CD4-positive, alpha-beta T cell treated with Interleukin-6 at 100 ng/mL for 8 hours (primary cell): ENCODE results near the gene LRRC31.
A peak's percentile ranks its signal among the peaks of the same experiment; 100 is the strongest.

Experiments
- DNase-seq: peaks from one replicate; pipeline ENCODE4 v3.0.0-alpha.2; 2020; ENCODE audit warnings: mixed read lengths, low spot score

Gene LRRC31

DNA sequence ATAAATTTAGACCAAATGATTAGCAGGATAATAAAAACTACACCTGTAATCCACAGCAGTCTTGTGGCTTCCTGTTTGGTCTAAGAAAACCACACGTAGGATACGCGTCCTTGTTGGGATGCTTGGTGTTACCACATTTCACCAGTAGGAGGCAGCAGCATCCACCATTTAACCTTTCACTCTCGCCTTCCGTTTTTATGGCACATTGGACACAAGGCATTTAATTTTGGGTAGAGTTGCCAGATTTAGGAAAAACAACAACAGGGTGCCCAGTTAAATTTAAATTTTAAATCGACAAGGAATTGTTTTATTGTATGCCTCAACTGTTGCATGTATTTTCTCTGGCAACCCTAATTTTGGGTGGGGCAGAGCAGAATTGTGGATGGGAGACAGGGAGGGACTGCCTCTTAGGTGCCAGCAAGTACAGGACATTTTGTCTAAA is 6.3 kb downstream of the LRRC31 start:
- DNase-seq = peak; percentile 67

DNA sequence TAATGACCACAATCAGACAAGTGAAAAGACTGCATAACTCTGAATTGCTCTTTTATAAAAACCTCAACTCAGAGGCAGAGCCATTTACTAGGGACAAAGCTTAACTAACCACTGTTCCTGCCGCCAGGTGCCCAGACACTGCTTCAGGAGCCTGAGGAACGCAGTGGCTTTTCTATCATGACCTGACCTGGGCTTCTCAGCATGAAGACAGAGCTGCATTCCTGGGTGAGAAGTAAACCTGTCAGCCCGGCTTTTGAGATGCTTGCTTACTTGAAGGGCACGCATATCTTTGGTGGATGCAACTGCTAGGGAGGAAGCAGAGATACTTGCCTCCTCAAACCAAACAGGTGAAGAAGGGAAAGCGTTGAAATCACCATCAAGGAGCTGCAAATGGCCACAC is 7.9 kb downstream of the LRRC31 start:
- no peak for DNase-seq

DNA sequence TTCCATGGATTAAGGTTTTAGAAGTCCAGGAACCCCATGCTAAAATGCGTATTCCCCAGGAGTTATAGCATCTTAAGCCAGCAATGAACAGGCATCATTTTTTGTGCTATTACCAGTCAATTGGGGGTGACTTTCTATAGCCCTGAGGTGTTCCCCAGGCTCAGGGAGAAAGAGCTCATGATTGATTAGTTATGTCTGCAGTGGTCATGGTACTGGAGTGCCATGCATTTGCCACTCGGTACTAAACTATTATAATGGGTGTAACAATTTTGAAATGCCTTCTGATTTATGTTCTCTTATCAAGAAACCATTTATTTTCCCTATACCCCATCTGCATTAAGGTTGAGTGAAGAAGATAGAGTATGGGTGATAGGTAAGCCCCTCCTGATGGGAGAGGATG is 11.9 kb downstream of the LRRC31 start:
- no peak for DNase-seq

DNA sequence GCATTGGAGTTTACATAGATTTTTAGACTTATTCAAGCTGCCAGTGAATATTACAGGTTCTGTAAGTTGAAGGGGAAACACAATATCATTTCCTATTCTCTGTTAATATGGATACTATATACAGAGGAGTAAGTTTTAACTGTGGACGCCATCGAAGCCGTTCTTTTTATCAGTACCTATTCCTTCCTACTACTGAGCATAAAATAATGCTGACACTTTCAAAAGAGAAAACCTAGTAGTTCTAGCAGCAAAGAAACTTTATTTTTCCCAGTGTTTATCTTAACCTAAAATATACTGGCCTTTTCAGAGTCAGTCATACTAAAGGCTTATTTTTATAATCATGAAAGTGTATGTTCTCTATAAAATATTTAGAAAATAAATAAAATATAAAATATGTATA is 14.2 kb downstream of the LRRC31 start:
- no peak for DNase-seq

DNA sequence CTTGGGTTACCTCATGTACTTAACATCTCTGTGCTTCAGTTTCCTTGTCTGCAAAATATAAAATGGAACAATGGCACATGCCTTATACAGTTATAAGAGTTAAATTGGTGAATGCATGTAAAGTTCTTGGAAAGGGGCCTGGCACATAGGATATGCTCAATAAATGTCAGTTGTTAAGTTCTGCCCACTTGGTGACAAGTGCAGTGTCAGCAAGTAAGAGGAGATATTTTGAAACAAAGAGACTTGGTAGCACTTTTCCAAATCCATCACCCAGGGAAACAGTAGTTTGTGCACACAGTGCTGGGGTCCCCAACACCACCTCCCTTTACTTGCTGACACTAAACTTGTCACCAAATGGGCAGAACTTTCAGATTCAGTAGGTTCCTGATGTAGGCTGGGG is 19.1 kb downstream of the LRRC31 start:
- DNase-seq = no peak

DNA sequence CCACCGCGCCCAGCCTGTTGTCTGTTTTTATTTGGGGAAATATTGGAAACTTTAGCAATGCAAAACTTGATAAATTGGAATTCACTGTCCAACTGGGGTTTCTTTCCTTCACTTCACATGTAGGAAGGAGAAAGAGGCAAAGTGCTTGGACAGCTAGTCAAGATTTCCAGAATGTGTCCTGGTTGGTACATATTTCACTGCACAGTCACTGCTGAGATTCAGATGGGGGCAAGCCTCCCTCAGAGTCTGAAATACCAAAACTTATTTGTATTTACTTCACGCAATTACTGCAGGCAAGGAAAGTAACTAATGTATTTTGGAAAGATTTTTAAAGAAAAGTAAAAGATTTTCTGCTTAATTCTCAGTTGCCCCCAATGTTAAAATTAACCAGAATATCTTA is 21.0 kb downstream of the LRRC31 start:
- no peak for DNase-seq

DNA sequence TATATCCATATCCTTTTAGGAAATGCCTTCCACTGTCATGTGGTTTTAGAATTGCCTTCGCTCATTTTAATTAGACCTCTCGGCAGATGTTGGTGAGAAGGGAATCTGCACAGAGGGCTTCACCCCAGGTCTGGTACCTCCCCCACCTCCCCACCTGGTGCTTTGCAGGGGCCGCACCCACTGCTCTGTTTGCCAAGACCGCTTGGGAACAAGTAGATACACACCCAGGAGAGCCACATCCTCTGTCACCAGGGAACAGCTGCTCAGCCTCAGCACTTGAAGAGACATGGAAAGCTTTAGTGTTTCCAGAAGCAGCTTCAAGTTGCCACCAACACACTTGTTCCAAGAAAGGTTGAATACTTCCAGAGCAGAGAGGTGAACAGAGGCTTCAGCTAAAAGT is 21.8 kb downstream of the LRRC31 start:
- no peak for DNase-seq

DNA sequence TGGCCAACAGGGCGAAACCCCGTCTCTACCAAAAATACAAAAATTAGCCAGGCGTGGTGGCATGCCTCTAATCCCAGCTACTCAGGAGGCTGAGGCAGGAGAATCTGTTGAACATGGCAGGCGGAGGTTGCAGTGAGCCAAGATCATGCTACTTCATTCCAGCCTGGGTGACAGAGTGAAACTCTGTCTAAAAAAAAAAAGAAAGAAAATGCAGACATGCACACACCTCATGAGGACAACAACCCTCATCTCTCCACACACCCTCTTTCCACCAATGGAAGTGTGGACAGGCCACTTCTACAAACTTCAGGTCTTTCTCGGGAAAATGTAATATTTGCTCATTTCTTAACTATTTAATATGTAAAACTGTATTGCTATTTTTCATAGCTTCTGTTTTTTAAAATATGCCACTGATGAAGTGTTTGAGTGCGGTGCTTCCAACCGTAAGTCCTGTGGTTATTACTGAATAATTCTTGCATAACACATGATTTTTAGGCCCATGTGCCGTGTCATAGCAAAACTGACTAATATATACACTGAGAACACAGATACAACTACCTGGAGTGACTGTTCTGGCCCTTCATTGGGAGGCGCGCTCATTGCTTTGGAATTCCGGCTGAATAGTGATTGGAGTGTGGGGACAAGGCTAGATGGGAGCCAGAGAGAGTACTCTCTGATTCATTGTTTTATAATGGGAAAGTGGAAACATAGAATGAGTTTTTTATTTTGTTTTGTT is 23.1 kb downstream of the LRRC31 start:
- DNase-seq = no peak

DNA sequence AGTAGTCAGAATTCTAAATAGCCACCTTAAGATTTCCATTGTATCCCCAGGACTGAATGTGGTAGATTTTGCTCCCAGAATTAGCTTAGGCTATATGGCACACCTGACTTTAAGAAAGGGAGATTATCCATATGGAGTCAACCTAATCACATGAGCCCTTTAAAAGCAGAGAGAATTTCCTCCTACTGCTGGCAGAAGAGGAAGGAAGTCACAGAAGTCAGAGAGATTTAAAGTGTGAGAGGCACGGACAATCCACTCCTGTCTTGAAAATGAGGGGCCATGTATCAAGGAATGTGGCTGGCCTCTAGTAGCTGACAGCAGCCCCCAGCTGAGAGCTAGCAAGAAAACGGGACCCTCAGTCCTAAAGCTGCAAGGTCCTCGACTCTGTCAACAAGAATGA is 26.8 kb downstream of the LRRC31 start:
- no peak for DNase-seq

DNA sequence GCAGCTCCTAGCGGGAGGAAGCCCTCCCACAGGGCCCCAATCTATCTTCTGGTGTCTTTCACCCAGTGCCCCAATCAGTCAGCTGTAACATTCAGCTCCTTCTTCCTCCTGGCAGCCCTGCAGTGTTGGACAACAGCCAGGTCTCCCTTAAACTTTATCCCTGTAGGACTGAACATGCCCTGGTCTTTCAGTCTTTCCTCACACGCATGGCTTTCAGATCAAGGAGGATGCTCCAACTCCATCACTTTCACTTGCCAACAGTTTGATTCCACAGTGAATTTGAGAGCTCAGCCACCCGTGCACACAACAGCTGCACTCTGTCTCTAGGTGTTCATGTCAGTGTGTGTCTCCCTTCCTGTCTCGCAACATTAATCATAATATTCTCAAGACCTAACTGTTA is 28.6 kb downstream of the LRRC31 start:
- DNase-seq = no peak

DNA sequence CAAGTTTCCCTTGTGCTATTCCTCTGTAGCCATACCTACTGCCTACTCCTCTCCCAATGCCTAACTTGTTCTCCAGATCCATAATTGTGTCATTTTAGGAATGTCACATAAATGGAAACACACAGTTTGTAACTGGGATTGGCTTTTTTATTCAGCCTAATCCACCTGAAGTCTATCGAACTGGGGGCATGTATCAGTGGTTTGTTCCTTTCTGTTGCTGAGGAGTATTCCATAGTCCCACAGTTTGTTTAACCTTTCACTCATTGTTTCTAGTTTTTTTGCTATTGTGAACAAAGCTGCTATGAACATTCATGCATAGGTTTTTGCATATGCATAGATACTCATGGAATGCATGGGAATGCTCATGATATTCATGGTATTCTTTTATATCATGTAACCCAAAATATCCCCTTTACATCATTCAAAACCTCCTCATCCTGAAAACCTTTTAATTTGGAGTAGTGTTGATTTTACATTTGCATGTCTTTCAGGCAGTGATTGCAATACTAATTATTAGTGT is 31.2 kb downstream of the LRRC31 start:
- no peak for DNase-seq

DNA sequence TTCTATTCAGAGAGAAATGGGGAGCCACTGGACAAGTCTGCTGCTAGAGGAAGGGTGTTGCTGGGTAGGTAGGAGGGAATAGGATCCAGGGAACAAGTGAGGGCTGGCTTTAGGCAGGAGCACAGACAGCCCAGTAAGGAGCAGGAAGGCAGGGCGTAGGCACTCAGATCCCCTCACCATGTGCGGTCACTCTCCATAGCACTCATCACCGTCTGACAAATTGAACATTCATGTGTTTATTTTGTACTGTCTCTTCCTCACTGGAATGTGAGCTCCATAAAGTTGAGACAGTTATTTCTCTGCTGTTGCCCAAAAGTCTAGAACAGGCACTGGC is 32.8 kb downstream of the LRRC31 start:
- DNase-seq = no peak

DNA sequence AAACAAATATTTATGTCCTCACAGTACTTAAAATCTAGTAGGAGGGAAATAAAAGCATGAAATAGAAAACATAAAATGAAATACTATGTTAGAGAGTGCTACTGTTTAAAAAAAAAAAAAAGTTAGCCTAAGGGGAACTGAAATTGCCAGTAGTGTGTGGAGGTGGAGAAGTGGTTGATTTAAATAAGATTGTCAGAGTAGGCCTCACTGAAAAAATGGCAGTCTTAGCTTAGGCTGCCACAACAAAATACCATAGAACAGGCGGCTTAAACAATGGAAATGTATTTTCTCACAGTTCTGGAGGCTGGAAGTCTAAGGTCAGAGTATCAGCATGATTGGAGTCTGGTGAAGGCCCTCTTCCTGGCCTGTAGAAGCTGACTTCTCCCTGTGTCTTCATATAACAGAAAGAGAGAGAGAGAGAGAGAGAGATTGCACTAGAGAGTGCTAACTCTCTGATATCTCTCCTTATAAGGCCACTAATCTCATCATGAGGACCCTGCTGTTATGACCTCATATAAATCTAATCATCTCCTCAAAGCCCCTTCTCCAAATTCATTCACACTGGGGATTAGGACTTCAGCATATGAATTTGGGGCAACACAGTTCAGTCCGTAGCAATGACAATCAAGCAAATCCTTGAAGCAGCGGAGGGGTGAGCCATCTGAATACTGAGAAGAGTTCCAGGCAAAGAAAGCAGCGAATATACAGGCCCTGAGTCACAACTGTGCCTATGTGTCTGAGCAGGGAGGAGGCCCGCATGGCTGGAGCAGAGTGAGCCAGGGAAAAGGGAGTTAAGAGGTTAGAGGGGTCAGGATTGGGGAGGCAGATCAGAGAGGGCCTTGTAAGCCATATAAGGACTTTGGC is 33.4 kb downstream of the LRRC31 start:
- DNase-seq = no peak

DNA sequence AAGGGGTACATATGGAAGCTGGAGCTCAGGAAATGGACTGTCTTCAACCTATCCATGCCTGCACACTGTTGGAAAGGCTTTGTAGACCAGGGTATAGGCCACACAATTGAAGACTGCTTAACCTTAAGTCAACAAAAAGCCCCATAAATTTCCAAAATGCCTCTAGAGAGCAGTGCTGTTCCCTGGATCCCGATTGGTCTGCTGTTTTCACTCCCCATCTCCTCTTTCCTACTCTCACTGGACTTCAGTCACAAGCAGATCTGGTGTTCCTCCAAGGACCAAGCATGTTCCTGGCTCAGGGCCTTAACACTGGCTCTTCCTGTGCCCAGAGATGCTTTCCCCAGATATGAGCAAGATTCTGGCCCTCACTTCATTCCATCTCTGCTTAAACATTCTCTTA is 34.2 kb downstream of the LRRC31 start:
- no peak for DNase-seq

DNA sequence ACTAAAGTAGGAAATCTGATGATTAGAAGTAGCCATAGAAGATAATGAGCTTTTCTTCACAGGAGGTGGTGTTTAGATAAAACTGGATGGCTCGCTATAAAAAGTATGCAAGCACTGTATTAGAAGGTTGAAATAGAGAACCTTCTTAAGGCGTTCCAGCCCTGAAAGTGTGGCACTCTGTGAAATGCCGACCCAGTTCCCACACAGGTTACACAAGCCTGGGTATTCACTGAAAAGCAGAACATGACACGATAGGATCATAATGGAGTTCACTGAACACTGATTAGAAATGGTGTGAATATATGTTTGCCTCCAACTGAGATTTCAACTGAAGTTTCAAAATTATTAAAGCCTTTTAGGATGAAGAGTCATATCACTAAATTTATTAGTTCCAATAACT is 42.0 kb downstream of the LRRC31 start:
- no peak for DNase-seq

DNA sequence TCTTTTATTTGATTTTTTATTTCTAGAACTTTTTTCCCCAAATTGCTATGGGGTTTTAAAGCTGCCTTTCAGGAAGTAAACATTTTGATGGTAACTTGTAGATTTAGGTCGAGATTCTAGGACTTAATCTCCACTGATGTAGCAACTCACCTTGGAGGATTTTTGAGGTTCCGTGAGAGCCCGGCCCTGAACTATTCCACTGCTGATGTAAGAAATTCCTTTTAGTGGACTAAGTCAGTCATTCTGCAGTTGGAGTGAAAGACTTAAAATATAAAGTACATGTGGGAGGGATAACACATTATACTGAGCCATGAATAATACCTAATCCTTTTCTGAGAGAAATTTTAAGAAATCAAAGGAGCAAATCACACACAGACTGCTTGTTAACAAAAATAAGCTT is 44.4 kb downstream of the LRRC31 start:
- no peak for DNase-seq

DNA sequence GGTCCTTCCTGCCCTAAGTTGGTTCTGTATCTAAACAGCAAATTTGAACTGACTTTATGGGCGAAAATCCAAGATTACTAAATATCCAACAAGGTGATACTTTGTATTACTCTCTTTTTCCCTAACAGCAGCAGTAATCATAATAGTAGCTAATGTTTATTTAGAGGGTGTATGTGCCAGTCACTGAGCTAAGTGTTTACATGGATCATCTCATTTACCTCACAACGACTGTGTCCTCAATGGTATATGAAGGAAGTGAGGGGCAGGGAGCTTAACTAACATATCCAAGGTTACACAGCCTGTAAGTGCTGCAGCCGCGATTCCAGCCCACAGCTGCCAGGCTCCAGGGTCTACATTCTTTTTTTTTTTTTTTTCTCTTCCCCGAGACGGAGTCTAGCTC is 46.8 kb downstream of the LRRC31 start:
- DNase-seq = no peak

DNA sequence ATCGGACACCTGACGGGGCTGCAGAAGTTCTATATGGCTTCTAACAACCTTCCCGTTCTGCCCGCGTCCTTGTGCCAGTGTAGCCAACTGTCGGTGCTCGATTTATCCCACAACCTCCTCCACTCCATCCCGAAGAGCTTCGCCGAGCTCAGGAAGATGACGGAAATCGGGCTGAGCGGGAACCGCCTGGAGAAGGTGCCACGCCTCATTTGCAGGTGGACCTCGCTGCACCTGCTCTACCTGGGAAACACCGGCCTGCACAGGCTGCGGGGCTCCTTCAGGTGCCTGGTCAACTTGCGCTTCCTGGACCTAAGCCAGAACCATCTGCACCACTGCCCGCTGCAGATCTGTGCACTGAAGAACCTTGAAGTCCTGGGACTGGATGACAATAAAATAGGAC is 47.2 kb downstream of the LRRC31 start:
- DNase-seq = no peak

DNA sequence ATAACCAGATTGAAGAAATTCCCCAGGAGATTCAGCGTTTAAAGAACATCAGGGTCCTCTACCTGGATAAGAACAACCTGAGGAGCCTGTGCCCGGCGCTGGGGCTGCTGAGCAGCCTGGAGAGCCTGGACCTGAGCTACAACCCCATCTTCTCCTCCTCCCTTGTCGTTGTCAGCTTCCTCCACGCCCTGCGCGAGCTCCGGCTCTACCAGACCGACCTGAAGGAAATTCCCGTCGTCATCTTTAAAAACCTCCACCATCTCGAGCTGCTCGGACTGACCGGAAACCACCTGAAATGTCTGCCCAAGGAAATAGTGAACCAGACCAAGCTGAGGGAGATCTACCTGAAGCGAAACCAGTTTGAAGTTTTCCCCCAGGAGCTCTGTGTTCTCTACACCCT is 47.6 kb downstream of the LRRC31 start:
- DNase-seq = no peak

DNA sequence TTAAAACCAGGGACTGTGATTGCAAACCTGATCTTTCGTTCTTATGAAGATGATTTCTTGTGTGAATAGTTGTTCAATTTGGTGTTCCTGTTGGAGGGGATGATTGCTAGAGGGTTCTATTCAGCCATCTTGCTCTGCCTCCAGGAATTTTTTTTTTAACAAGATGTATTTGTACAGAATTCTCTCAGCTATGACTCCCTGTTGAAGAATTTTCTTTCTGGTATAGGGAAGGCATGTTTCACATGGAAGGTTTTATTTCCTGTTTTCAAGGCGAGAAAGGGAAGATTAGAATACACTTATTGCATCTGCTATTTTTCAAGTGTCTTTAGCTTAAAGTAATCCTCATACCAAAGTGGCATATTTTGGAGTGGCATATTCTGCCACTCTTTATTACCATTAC is 51.4 kb downstream of the LRRC31 start:
- no peak for DNase-seq

DNA sequence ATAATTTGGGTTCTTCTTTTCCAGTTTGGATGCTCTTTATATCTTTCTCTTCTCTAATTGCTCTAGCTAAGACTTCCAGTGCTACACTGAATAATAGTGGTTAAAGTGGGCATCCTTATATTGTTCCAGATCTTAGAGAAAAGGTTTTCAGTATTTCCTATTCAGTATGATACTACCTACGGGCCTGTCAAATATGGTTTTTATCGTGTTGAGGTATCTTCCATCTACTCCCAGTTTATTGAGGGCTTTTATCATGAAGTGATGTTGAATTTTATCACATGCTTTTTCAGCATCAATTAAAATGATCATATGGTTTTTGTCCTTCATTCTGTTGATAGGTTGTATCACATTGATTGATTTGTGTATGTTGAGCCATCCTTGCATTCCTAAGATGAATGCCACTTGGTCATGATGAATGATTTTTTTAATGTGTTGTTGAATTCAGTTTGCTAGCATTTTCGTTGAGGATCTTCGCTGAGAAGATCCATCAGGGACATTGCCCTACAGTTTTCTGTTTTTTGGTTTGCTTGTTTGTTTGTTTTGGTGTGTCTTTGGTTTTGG is 54.1 kb downstream of the LRRC31 start:
- no peak for DNase-seq

DNA sequence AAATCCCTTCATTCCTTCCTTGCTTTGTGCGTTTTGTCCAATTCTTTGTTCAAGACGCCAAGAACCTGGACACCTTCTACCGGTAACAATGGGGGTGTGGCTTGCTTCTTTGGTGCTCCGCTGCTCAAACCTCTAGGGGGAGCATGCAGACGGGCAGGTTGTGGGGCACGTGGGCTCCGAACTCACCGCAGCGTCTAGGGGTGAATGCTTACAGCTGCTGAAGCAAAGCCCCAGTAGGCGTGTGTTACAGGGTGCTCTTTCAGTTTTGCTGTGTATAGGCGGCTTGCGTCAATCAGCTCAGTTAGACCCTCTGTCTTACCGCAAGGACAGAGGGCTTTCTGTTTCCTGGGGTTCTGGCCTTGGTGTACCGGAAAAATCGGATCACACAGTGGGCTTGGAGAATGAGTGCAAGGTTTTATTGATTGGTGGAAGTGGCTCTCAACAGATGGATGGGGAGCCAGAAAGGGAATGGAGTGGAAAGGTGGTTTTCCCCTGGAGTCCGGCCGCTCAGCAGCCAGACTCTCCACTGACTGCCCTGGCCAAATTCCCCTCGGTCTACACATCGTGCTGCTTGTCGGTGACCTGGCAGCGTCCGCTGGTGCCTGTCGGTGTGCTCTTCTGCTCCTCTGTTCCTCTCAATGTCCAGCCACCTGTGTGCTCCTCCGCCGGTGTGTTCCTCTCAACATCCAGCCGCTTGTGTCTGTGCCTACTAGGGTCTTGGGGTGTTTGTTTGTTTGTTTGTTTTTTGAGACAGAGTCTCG is 55.8 kb downstream of the LRRC31 start:
- peak; percentile 73 for DNase-seq
